ENCODE data around the gene SNAI1.

- TF ChIP-seq RFX5 (IDR thresholded peaks at IDR 0.05; ENCODE audit: low read depth, low read length) (no peak), RCOR1 (IDR thresholded peaks at IDR 0.05; ENCODE audit: insufficient replicate concordance, low read length) (no peak), CTCF (conservative IDR thresholded peaks at IDR 0.05; ENCODE audit: low read depth, low read length) (no peak), CEBPB (IDR thresholded peaks at IDR 0.05; ENCODE audit: low read depth, low read length) (no peak), ELK1 (IDR thresholded peaks at IDR 0.05; ENCODE audit: borderline replicate concordance, low read depth, low read length) (no peak), POLR2A (IDR thresholded peaks at IDR 0.05; ENCODE audit: low read depth, low read length) (no peak)
Observed at GRCh38 chr20:50034567-50035180, 51.9 kb downstream of the SNAI1 start.

All from IMR-90 (cell line).